Hepatocyte (in vitro differentiated cells): ENCODE results near the gene GTPBP3. TPM values are rescaled to one million over a fixed set of nuclear protein-coding genes. Genes with fewer than 3 reads are reported as not detected.

ENCODE experiments used
- DNase-seq: peaks from one replicate; pipeline ENCODE4 v3.0.0-alpha.2; 2016; ENCODE audit warnings: low spot score
- H2AFZ ChIP-seq: fragments of 200-600 bp; sonication (generic); 2 replicates; pipeline ENCODE4 v1.6.0; 2016; ENCODE audit warnings: antibody characterized with exemption, mild to moderate bottlenecking
- H3K27ac ChIP-seq: fragments of 200-600 bp; sonication (generic); 2 replicates; pipeline ENCODE4 v1.5.1; 2016; ENCODE audit warnings: mild to moderate bottlenecking
- H3K27me3 ChIP-seq: fragments of 200-600 bp; sonication (generic); 2 replicates; pipeline ENCODE4 v1.6.1; 2016
- H3K36me3 ChIP-seq: fragments of 200-600 bp; sonication (generic); replicated peaks from 2 replicates; pipeline ENCODE4 v1.5.1; 2016; ENCODE audit warnings: low read depth; ENCODE audit not compliant: insufficient read depth
- H3K4me1 ChIP-seq: fragments of 200-600 bp; sonication (generic); 2 replicates; pipeline ENCODE4 v1.5.1; 2016; ENCODE audit warnings: mild to moderate bottlenecking, moderate library complexity; ENCODE audit not compliant: insufficient read depth
- H3K4me2 ChIP-seq: fragments of 200-600 bp; sonication (generic); 2 replicates; pipeline ENCODE4 v1.6.0; 2016
- H3K4me3 ChIP-seq: fragments of 200-600 bp; sonication (generic); 2 replicates; pipeline ENCODE4 v1.5.1; 2016; ENCODE audit warnings: mild to moderate bottlenecking
- H3K79me2 ChIP-seq: fragments of 200-600 bp; sonication (generic); 2 replicates; pipeline ENCODE4 v1.6.0; 2017; ENCODE audit warnings: mild to moderate bottlenecking
- H3K9me2 ChIP-seq: fragments of 200-600 bp; sonication (generic); replicated peaks from 2 replicates; pipeline ENCODE4 v1.6.0; 2017; ENCODE audit warnings: mild to moderate bottlenecking; ENCODE audit not compliant: insufficient read depth
- H3K9me3 ChIP-seq: fragments of 200-600 bp; sonication (generic); 2 replicates; pipeline ENCODE4 v1.5.1; 2016; ENCODE audit warnings: low read depth, mild to moderate bottlenecking
- H4K20me1 ChIP-seq: fragments of 200-600 bp; sonication (generic); 2 replicates; pipeline ENCODE4 v1.6.0; 2016; ENCODE audit warnings: mild to moderate bottlenecking; ENCODE audit not compliant: insufficient read depth, poor library complexity, severe bottlenecking
- EZH2 ChIP-seq: fragments of 200-600 bp; sonication (generic); IDR thresholded peaks from 2 replicates; pipeline ENCODE4 v1.6.1; 2016; ENCODE audit warnings: antibody characterized with exemption, mild to moderate bottlenecking, borderline replicate concordance
- EZH2phosphoT487 ChIP-seq: fragments of 200-600 bp; sonication (generic); IDR thresholded peaks from one replicate; pipeline ENCODE4 v1.6.1; 2018; ENCODE audit warnings: antibody characterized with exemption, mild to moderate bottlenecking, low read depth, moderate library complexity; ENCODE audit not compliant: unreplicated experiment, severe bottlenecking
- WGBS: methylation state at CpG from one replicate; pipeline ENCODE4 v1.1.6; 2016; ENCODE audit warnings: low lambda C conversion rate; ENCODE audit errors: missing lambda C conversion rate; 5-methylcytosine and 5-hydroxymethylcytosine counted together
- polyA plus RNA-seq: library from polyadenylated mRNA; unstranded; fragments of >200 nt; fragmentation: Nextera tagmentation; extraction: Ambion mirVana; gene quantifications from 2 replicates; pipeline ENCODE4 v1.2.1, GENCODE V29; 2016
- total RNA-seq: library from RNA; depleted of rRNA; stranded (reverse); fragments of >200 nt; gene quantifications from 2 replicates; pipeline ENCODE4 v1.2.3, GENCODE V29; 2014
- TF ChIP-seq, protein P1 (sequence below): fragments of 200-600 bp; sonication (generic); IDR thresholded peaks from 2 replicates; pipeline ENCODE4 v1.5.1; 2016; ENCODE audit warnings: antibody characterized with exemption, mild to moderate bottlenecking; ENCODE audit not compliant: poor library complexity

The GTPBP3 gene
- total and polyA plus RNA-seq, 2 experiments from 2014 or later, result 13.2 to 20.9 TPM

DNA sequence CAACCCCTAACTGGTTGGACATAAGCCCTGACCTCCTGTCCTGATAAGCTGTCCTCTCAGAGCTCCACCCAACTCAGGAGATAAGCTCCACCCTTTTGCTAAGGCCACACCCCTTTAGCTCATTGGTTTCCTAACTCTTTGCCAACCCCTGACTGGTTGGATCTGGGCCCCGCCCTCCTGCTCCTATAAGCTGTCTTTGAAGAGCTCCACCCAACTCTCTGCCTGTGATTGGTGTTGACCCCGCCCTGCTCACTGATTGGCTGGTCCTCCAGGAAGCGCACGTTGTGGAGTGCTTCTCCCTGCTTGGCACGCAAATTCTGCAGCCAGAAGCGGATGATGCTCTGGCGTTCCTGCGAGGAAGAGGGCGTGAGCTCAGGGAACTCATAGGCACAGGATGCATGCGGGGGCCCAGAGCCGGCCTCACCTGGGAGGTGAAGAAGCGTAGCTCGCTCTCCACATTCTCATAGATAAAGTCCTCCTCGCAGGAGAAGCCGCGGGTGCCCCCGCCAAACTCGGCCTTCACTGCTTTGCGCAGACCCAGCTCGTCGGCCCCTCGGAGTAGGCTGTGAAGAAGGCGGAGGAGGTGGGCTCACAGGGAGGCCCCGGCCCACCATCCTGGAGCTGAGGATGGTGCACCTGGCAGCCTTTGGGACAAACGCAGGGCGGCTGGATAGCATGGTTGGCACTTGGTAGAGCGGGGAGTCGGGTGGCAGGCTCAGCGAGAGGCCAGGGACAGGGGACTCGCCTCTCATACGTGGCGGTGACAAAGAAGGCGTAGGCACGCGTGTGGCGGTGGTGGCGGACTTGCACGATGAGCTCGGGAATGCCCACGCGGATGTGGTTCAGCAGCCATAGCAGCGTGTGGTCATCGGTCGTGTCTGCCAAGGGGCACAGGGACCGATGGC is 4.4 kb upstream of the GTPBP3 start:
- H2AFZ ChIP-seq, result no peak overlapping the region
- H4K20me1 ChIP-seq, result no peaks in the 10 kb centered on the region
- H3K27me3 ChIP-seq, result no peaks in the 10 kb centered on the region
- H3K4me1 ChIP-seq, result peaks cover 25% of the 10 kb centered on the region
- H3K79me2 ChIP-seq, result peaks cover 11% of the 10 kb centered on the region
- H3K4me3 ChIP-seq, result no peak overlapping the region
- no peaks in the 10 kb centered on the region for H3K9me2 ChIP-seq
- TF ChIP-seq EZH2phosphoT487 (no peak), EZH2 (no peak)
- TF ChIP-seq, protein P1, sequence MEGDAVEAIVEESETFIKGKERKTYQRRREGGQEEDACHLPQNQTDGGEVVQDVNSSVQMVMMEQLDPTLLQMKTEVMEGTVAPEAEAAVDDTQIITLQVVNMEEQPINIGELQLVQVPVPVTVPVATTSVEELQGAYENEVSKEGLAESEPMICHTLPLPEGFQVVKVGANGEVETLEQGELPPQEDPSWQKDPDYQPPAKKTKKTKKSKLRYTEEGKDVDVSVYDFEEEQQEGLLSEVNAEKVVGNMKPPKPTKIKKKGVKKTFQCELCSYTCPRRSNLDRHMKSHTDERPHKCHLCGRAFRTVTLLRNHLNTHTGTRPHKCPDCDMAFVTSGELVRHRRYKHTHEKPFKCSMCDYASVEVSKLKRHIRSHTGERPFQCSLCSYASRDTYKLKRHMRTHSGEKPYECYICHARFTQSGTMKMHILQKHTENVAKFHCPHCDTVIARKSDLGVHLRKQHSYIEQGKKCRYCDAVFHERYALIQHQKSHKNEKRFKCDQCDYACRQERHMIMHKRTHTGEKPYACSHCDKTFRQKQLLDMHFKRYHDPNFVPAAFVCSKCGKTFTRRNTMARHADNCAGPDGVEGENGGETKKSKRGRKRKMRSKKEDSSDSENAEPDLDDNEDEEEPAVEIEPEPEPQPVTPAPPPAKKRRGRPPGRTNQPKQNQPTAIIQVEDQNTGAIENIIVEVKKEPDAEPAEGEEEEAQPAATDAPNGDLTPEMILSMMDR, result no peak
- H3K9me3 ChIP-seq, result no peaks in the 10 kb centered on the region
- no peak overlapping the region for H3K27ac ChIP-seq
- DNase-seq, result peak; percentile 47
- H3K4me2 ChIP-seq, result no peak overlapping the region
- 96% methylated on average over 44 of the region's 45 CpGs for WGBS
- H3K36me3 ChIP-seq, result no peaks in the 10 kb centered on the region

DNA sequence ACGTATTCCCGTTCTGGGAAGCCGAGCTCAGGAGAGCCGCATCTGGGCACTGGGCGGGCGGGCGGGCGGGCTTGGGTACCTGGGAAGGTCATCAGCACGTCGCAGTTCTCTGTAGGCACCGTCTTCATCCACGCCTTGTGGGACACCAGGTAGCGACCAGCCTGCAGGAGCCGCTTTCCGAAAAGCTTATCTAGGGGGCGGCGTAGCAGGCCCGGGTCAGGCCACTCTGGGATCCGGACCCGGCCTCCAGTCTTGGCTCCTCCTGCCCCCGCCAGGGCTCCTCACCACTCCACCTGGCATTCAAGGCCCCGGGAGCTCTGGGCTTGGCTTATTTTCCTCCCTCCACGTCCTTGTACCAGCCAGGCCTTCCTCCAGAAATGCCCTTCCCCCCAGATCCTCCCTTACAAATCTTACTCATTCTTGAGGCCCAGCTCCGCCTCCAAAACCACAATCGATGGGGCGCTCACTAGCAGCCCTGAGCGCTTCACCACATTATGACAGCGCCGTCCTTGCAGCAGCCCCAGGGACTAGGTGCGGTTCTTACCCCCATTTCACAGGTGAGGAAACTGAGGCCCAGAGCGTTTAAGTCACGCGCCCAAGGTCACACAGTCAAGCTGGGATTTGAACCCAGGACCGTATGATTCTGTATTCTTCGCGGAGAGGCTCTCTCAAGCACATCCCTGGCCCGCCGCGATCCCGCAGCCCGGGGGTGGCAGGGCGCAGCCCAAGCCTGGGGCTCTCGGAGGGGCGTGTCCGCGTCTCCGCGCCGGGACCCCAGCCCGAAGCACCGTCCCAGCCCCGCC is 3.5 kb upstream of the GTPBP3 start:
- Histone ChIP-seq H3K9me2 (no peaks in the 10 kb centered on the region), H3K79me2 (peaks cover 17% of the 10 kb centered on the region), H3K4me1 (peaks cover 23% of the 10 kb centered on the region), H3K4me3 (peak overlapping the region; percentile 90), H3K9me3 (no peaks in the 10 kb centered on the region), H3K27ac (peak overlapping the region; percentile 45), H2AFZ (peak overlapping the region; percentile 88), H3K27me3 (no peaks in the 10 kb centered on the region), H4K20me1 (no peaks in the 10 kb centered on the region), H3K36me3 (no peaks in the 10 kb centered on the region), H3K4me2 (peak overlapping the region; percentile 90)
- 24% methylated on average over 41 of the region's 52 CpGs for WGBS
- TF ChIP-seq EZH2 (no peak), EZH2phosphoT487 (no peak)
- peak; percentile 54 for DNase-seq

DNA sequence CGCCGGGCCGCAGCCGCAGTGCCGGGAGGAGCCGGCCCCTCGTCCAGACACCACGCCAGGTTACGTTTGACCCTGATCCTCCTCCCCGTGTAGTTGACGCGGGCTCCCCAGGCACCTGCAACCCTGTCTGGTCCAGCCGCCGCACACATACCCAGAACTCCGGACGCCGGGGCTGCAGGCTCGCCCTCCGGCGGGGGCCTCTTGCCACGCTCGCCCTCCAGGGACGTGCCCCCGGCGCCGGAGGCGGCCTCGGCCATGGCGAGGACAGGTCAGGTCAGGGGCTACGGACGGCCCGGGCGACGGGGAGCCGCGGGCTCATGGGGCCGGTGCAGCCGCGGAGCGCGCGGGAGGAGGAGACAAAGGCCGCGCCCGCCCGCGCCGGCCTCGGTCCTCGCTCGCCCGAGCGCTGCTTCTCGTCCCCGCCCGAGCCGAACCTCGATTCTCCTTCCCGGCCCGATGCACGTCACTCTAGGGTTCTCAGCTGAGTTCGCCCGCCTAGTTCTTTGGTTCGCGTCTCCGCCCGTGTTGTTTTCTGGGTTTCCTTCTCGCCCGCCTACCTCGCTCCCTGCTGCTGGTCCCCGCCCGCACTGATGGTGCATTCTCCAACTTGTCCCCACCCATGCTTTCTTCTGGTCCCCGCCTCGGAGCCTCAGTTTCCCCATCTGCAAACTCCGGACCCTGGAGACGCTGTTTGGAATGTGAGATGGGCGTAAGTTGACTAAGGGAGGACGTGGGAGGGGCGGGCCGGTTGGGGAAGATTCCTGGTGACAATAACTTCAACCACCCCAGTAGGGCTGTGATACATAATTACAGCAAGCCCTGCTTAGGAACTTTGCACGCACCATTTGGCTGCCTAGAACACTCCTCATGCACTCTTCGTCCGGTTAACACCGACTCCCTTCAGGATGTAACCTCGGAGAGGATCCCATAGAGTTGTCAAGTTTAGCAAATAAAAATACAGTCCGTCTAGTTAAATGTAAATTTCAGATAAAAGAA is 2.6 kb upstream of the GTPBP3 start, which contains the start of gene ANO8:
Gene ANO8 (minus strand): TSS at position 442 of the 996 bp plus-strand sequence. CDS start 185 bp downstream, at position 257.
- peaks cover 16% of the 10 kb centered on the region for H3K4me1 ChIP-seq
- 5% methylated on average over 80 of the region's 86 CpGs for WGBS
- H3K4me3 ChIP-seq, result peak within 1 kb of the TSS; percentile 90

More for the DNA sequence above, 2.6 kb upstream of the GTPBP3 start, which contains the start of gene ANO8:
- no peak for TF ChIP-seq EZH2
- TF ChIP-seq EZH2phosphoT487, result no peak
- TF ChIP-seq, protein P1, result no peak
- H3K36me3 ChIP-seq, result no peaks in the 10 kb centered on the region
- H3K79me2 ChIP-seq, result peaks cover 17% of the 10 kb centered on the region
- H3K27me3 ChIP-seq, result no peaks in the 10 kb centered on the region
- no peaks in the 10 kb centered on the region for H4K20me1 ChIP-seq
- H3K9me2 ChIP-seq, result no peaks in the 10 kb centered on the region
- peak within 1 kb of the TSS; percentile 45 for H3K27ac ChIP-seq
- peak; percentile 97 for DNase-seq
- H3K4me2 ChIP-seq, result peak within 1 kb of the TSS; percentile 90
- H2AFZ ChIP-seq, result peak within 1 kb of the TSS; percentile 88
- H3K9me3 ChIP-seq, result no peaks in the 10 kb centered on the region
